Myocyte (in vitro differentiated cells): ENCODE results near the gene ITGB3BP. TPM values are rescaled to one million over a fixed set of nuclear protein-coding genes. Genes with fewer than 3 reads are reported as not detected.
"Not testable (repeated sequence)": the region's sequence is repeated elsewhere in the genome, so short reads cannot be mapped to it uniquely, and the experiment has no call there.

ENCODE experiments used
- DNase-seq: peaks from one replicate; pipeline ENCODE4 v3.0.0-alpha.2; 2012; ENCODE audit warnings: low read depth
- total RNA-seq: library from RNA; depleted of rRNA; stranded (reverse); fragments of >200 nt; gene quantifications from 2 replicates; pipeline ENCODE4 v1.2.3, GENCODE V29; 2014

The ITGB3BP gene
- total RNA-seq, 1 donor from 2014 or later = 18.1 TPM

GRCh38 chr1:63423649-63424048 lies 99.4 kb downstream of the ITGB3BP start:
- no peak for DNase-seq

GRCh38 chr1:63420746-63421145 lies 102.3 kb downstream of the ITGB3BP start:
- DNase-seq = not testable (repeated sequence)

- DNase-seq = no peak
Observed at GRCh38 chr1:63418101-63418500, 104.9 kb downstream of the ITGB3BP start.

- no peak for DNase-seq
Observed at GRCh38 chr1:63414691-63415365, 108.2 kb downstream of the ITGB3BP start.

- no peak for DNase-seq
Observed at GRCh38 chr1:63413394-63413793, 109.6 kb downstream of the ITGB3BP start.

- DNase-seq = no peak
Observed at GRCh38 chr1:63411066-63411465, 112.0 kb downstream of the ITGB3BP start.

- no peak for DNase-seq
Observed at GRCh38 chr1:63408331-63408730, 114.7 kb downstream of the ITGB3BP start.

- DNase-seq = no peak
Observed at GRCh38 chr1:63407002-63407401, 116.0 kb downstream of the ITGB3BP start.

DNA sequence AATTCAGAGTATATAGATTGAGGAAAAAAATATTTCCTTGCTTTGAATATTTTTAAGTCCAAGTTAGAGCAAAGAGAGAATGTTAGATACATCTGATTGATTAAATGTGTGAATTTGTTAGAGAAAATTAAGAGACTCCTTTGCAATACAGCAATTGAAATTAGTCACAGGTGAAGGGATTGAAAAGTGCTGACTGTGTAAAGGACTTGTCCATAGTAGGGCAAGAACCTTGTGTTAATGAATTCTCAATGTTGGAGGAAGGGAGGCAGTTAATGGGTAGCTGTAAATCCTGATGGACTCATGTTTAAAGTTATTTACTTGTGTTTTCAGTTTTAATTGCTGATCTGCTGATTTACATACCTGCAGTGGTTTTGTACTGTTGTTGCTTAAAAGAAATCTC lies 117.0 kb downstream of the ITGB3BP start:
- DNase-seq = no peak

DNA sequence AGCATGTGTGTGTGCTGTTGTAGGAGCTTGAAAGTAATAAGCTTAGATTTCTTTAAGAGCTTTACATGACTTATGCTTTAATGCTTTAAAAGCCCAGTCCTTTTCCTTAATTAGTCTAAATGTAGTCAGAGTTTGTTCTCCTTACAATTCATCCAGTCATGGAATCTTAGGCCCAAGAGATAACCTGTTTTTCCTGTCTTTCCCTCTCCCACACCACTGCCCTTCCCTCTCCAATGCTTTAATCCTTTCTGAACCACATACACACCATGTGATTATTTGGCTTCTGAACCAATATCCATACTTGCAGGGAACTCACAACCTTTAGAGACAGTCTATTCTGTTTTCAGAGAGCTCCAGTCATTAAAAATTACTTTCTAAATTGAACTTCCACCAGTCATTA lies 118.0 kb downstream of the ITGB3BP start:
- DNase-seq = no peak

- no peak for DNase-seq
Observed at GRCh38 chr1:63403386-63403785, 119.6 kb downstream of the ITGB3BP start.

- DNase-seq = no peak
Observed at GRCh38 chr1:63401945-63402344, 121.1 kb downstream of the ITGB3BP start.

Other genes starting within 250 kb of the ITGB3BP start
- gene FOXD3, start 200.7 kb downstream of the ITGB3BP start, total RNA-seq = 0.05 TPM in 1 of 2 replicates, not detected in the other
- gene ALG6, start 155.6 kb downstream of the ITGB3BP start, total RNA-seq = 7.5 and 7.6 TPM in 2 replicates
- 8.8 and 9.8 TPM in 2 replicates for gene EFCAB7, start 300 bp upstream of the ITGB3BP start, total RNA-seq
- gene PGM1, start 70.2 kb upstream of the ITGB3BP start, total RNA-seq = 100 and 101 TPM in 2 replicates